ENCODE measurements around the gene PCDHGA3.

PCDHGA3 gene

DNA sequence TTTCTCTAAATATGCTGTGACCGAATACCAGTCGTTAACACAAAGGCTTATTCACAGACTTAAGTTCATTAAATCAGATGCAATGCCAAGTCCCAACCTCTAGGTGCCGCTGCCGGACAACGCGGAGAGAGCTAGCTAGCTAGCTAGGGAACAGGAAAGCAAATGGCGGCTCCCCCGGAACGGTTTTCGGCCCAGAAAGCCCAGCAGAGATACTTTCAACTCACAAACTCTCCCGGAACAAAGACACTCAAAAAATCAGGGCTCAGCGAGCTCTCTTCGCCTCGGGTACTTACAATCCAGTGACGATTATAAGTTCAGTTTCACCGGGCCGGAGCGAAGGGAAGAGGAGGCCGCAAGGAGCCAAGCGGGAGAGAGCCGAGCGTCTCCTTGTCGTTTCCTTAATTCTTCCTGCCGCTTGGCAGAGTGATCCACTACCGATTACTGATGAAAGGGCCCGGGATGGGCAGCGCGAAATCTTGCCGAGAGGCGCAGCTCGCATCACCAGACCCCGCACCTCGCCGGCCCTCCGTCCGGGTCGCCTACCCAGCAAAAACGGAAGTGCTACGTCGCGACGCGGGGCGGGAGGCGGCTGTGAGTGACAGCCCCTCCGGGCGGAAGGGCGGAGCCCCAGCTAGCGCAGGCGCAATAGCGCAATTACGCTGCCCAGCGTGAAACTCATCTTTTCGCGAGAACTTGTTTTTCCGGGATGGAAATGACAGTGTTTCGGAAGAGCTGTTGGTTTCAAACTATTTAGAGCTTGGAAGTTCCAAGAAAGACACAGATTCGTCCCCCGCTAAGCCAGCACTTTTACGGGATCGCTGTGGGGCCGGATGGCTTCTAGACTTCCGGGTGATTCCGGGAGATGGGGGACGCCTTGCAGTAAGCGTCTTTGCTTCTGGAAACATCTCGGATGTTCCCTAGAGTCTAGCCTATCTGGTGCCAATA, 23.1 kb upstream of the PCDHGA3 start, which contains the start of gene TAF7 (continued):
- TF ChIP-seq, protein P1, sequence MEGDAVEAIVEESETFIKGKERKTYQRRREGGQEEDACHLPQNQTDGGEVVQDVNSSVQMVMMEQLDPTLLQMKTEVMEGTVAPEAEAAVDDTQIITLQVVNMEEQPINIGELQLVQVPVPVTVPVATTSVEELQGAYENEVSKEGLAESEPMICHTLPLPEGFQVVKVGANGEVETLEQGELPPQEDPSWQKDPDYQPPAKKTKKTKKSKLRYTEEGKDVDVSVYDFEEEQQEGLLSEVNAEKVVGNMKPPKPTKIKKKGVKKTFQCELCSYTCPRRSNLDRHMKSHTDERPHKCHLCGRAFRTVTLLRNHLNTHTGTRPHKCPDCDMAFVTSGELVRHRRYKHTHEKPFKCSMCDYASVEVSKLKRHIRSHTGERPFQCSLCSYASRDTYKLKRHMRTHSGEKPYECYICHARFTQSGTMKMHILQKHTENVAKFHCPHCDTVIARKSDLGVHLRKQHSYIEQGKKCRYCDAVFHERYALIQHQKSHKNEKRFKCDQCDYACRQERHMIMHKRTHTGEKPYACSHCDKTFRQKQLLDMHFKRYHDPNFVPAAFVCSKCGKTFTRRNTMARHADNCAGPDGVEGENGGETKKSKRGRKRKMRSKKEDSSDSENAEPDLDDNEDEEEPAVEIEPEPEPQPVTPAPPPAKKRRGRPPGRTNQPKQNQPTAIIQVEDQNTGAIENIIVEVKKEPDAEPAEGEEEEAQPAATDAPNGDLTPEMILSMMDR (tag by site-specific recombination; IDR thresholded peaks at IDR 0.05) = peak; percentile 77
- TF ChIP-seq ZNF19 (tag by site-specific recombination; IDR thresholded peaks at IDR 0.05; ENCODE audit: low read depth) = no peak
- TF ChIP-seq, protein P2, sequence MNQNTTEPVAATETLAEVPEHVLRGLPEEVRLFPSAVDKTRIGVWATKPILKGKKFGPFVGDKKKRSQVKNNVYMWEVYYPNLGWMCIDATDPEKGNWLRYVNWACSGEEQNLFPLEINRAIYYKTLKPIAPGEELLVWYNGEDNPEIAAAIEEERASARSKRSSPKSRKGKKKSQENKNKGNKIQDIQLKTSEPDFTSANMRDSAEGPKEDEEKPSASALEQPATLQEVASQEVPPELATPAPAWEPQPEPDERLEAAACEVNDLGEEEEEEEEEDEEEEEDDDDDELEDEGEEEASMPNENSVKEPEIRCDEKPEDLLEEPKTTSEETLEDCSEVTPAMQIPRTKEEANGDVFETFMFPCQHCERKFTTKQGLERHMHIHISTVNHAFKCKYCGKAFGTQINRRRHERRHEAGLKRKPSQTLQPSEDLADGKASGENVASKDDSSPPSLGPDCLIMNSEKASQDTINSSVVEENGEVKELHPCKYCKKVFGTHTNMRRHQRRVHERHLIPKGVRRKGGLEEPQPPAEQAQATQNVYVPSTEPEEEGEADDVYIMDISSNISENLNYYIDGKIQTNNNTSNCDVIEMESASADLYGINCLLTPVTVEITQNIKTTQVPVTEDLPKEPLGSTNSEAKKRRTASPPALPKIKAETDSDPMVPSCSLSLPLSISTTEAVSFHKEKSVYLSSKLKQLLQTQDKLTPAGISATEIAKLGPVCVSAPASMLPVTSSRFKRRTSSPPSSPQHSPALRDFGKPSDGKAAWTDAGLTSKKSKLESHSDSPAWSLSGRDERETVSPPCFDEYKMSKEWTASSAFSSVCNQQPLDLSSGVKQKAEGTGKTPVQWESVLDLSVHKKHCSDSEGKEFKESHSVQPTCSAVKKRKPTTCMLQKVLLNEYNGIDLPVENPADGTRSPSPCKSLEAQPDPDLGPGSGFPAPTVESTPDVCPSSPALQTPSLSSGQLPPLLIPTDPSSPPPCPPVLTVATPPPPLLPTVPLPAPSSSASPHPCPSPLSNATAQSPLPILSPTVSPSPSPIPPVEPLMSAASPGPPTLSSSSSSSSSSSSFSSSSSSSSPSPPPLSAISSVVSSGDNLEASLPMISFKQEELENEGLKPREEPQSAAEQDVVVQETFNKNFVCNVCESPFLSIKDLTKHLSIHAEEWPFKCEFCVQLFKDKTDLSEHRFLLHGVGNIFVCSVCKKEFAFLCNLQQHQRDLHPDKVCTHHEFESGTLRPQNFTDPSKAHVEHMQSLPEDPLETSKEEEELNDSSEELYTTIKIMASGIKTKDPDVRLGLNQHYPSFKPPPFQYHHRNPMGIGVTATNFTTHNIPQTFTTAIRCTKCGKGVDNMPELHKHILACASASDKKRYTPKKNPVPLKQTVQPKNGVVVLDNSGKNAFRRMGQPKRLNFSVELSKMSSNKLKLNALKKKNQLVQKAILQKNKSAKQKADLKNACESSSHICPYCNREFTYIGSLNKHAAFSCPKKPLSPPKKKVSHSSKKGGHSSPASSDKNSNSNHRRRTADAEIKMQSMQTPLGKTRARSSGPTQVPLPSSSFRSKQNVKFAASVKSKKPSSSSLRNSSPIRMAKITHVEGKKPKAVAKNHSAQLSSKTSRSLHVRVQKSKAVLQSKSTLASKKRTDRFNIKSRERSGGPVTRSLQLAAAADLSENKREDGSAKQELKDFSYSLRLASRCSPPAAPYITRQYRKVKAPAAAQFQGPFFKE (tag by site-specific recombination; IDR thresholded peaks at IDR 0.05; ENCODE audit: borderline replicate concordance) = no peak
- TF ChIP-seq OSR2 (tag by site-specific recombination; IDR thresholded peaks at IDR 0.05) = no peak
- no peak for TF ChIP-seq ZNF776 (tag by site-specific recombination; IDR thresholded peaks at IDR 0.05; ENCODE audit: borderline replicate concordance)
- TF ChIP-seq, protein P3, sequence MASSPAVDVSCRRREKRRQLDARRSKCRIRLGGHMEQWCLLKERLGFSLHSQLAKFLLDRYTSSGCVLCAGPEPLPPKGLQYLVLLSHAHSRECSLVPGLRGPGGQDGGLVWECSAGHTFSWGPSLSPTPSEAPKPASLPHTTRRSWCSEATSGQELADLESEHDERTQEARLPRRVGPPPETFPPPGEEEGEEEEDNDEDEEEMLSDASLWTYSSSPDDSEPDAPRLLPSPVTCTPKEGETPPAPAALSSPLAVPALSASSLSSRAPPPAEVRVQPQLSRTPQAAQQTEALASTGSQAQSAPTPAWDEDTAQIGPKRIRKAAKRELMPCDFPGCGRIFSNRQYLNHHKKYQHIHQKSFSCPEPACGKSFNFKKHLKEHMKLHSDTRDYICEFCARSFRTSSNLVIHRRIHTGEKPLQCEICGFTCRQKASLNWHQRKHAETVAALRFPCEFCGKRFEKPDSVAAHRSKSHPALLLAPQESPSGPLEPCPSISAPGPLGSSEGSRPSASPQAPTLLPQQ (tag by site-specific recombination; IDR thresholded peaks at IDR 0.05) = peak; percentile 32
- 0 out of 2 replicates have a peak, but pooled peaks have one; percentile 25 for TF ChIP-seq ZNF394 (tag by site-specific recombination; IDR thresholded peaks at IDR 0.05; ENCODE audit: borderline replicate concordance)
- TF ChIP-seq, protein P4, sequence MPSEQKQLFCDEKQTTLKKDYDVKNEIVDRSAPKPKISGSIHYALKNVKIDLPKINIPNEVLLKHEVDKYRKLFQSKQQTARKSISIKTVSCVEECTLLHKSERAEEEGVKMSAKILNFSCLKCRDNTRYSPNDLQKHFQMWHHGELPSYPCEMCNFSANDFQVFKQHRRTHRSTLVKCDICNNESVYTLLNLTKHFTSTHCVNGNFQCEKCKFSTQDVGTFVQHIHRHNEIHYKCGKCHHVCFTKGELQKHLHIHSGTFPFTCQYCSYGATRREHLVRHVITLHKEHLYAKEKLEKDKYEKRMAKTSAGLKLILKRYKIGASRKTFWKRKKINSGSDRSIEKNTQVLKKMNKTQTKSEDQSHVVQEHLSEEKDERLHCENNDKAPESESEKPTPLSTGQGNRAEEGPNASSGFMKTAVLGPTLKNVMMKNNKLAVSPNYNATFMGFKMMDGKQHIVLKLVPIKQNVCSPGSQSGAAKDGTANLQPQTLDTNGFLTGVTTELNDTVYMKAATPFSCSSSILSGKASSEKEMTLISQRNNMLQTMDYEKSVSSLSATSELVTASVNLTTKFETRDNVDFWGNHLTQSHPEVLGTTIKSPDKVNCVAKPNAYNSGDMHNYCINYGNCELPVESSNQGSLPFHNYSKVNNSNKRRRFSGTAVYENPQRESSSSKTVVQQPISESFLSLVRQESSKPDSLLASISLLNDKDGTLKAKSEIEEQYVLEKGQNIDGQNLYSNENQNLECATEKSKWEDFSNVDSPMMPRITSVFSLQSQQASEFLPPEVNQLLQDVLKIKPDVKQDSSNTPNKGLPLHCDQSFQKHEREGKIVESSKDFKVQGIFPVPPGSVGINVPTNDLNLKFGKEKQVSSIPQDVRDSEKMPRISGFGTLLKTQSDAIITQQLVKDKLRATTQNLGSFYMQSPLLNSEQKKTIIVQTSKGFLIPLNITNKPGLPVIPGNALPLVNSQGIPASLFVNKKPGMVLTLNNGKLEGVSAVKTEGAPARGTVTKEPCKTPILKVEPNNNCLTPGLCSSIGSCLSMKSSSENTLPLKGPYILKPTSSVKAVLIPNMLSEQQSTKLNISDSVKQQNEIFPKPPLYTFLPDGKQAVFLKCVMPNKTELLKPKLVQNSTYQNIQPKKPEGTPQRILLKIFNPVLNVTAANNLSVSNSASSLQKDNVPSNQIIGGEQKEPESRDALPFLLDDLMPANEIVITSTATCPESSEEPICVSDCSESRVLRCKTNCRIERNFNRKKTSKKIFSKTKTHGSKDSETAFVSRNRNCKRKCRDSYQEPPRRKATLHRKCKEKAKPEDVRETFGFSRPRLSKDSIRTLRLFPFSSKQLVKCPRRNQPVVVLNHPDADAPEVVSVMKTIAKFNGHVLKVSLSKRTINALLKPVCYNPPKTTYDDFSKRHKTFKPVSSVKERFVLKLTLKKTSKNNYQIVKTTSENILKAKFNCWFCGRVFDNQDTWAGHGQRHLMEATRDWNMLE (tag by site-specific recombination; conservative IDR thresholded peaks at IDR 0.05; ENCODE audit: low read depth) = peak; percentile 87
- TF ChIP-seq REPIN1 (tag by site-specific recombination; IDR thresholded peaks at IDR 0.05; ENCODE audit: low read depth) = peak; percentile 18; the same call in 1 of the 2 replicates
- peak; percentile 75 for TF ChIP-seq ZXDB (tag by site-specific recombination; IDR thresholded peaks at IDR 0.05)
- TF ChIP-seq GLIS2 (tag by site-specific recombination; IDR thresholded peaks at IDR 0.05) = no peak
- no peak for TF ChIP-seq ZNF354C (tag by site-specific recombination; IDR thresholded peaks at IDR 0.05; ENCODE audit: borderline replicate concordance, low read depth)
- peak; percentile 37; the same call in 1 of the 2 replicates for TF ChIP-seq ZNF366 (tag by site-specific recombination; conservative IDR thresholded peaks at IDR 0.05)
- TF ChIP-seq, protein P5, sequence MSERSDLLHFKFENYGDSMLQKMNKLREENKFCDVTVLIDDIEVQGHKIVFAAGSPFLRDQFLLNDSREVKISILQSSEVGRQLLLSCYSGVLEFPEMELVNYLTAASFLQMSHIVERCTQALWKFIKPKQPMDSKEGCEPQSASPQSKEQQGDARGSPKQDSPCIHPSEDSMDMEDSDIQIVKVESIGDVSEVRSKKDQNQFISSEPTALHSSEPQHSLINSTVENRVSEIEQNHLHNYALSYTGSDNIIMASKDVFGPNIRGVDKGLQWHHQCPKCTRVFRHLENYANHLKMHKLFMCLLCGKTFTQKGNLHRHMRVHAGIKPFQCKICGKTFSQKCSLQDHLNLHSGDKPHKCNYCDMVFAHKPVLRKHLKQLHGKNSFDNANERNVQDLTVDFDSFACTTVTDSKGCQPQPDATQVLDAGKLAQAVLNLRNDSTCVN (tag by site-specific recombination; optimal IDR thresholded peaks at IDR 0.05) = peak; percentile 27
- peak; percentile 61 for TF ChIP-seq ZNF629 (tag by site-specific recombination; IDR thresholded peaks at IDR 0.05)
- peak; percentile 80 for TF ChIP-seq YY2 (tag by site-specific recombination; IDR thresholded peaks at IDR 0.05)
- TF ChIP-seq SP7 (tag by site-specific recombination; IDR thresholded peaks at IDR 0.05) = 0 out of 2 replicates have a peak, but pooled peaks have one; percentile 31
- peak; percentile 69; the same call in 1 of the 2 replicates for TF ChIP-seq ZEB2 (tag by site-specific recombination; IDR thresholded peaks at IDR 0.05)
- 0 out of 2 replicates have a peak, but pooled peaks have one; percentile 9 for TF ChIP-seq WT1 (tag by site-specific recombination; IDR thresholded peaks at IDR 0.05)
- TF ChIP-seq, protein P6, sequence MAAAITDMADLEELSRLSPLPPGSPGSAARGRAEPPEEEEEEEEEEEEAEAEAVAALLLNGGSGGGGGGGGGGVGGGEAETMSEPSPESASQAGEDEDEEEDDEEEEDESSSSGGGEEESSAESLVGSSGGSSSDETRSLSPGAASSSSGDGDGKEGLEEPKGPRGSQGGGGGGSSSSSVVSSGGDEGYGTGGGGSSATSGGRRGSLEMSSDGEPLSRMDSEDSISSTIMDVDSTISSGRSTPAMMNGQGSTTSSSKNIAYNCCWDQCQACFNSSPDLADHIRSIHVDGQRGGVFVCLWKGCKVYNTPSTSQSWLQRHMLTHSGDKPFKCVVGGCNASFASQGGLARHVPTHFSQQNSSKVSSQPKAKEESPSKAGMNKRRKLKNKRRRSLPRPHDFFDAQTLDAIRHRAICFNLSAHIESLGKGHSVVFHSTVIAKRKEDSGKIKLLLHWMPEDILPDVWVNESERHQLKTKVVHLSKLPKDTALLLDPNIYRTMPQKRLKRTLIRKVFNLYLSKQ (tag by site-specific recombination; IDR thresholded peaks at IDR 0.05; ENCODE audit: borderline replicate concordance) = no peak

All from HEK293 (cell line).